GM12864 (cell line): ENCODE results near the gene DRAXIN.

Experiments used
- DNase-seq: peaks from one replicate; pipeline ENCODE4 v3.0.0-alpha.2; 2011; ENCODE audit warnings: low read depth
- H3K4me3 ChIP-seq: 2 replicates; pipeline ENCODE4 v1.5.1; 2011; ENCODE audit warnings: mild to moderate bottlenecking, low read depth, low read length, control low read depth
- CTCF ChIP-seq: IDR thresholded peaks from 2 replicates; pipeline ENCODE4 v1.5.1; 2011; ENCODE audit warnings: low read depth, mild to moderate bottlenecking, moderate library complexity, low read length, control low read depth, inconsistent platforms; ENCODE audit errors: missing control alignments

The DRAXIN gene

GRCh38 chr1:11735854-11736745 lies 44.6 kb downstream of the DRAXIN start, which contains the start of gene AGTRAP:
AGTRAP (plus strand) TSS chr1:11736136; CDS start chr1:11736209, 73 bp downstream.
- peak; percentile 17 for TF ChIP-seq CTCF
- H3K4me3 ChIP-seq: peak within 1 kb of the TSS; percentile 91
- peak; percentile 58 for DNase-seq

- TF ChIP-seq CTCF: no peak
- DNase-seq: no peak
- peak overlapping the region; percentile 91 for H3K4me3 ChIP-seq
Observed at GRCh38 chr1:11736746-11737639, 45.5 kb downstream of the DRAXIN start.

- no peak overlapping the region for H3K4me3 ChIP-seq
- TF ChIP-seq CTCF: no peak
- DNase-seq: no peak
Observed at GRCh38 chr1:11738096-11738495, 46.6 kb downstream of the DRAXIN start.

GRCh38 chr1:11738783-11739182 lies 47.3 kb downstream of the DRAXIN start:
- TF ChIP-seq CTCF: no peak
- H3K4me3 ChIP-seq: no peak overlapping the region
- DNase-seq: no peak

GRCh38 chr1:11740258-11741192 lies 49.0 kb downstream of the DRAXIN start:
- DNase-seq: no peak

More at GRCh38 chr1:11740258-11741192, 49.0 kb downstream of the DRAXIN start:
- TF ChIP-seq CTCF: no peak
- H3K4me3 ChIP-seq: no peak overlapping the region
